Measurements from ENCODE around the gene FOXN3.

GRCh38 chr14:89259951-89260609, 157.0 kb downstream of the FOXN3 start:
- no peak for TF ChIP-seq CTCF (conservative IDR thresholded peaks at IDR 0.05 in 1 of 2, IDR thresholded peaks at IDR 0.05 in 1 of 2; ENCODE audit: low read depth in 1 of 2, low read length in 2 of 2)
- TF ChIP-seq EZH2 (IDR thresholded peaks at IDR 0.05; ENCODE audit: low read length, missing control alignments): no peak
